GM12878 (cell line): Measurements from ENCODE around the gene GOLGA2. TPM values are rescaled to one million over a fixed set of nuclear protein-coding genes. Genes with fewer than 3 reads are reported as not detected.

Experiments
- ATAC-seq: fragments of 200-7000 bp; cut with Tn5 transposase; 3 replicates; pipeline ENCODE4 v1.9.1; 2020; ENCODE audit warnings: mild to moderate bottlenecking, moderate library complexity
- BruUV-seq: library from RNA; stranded (reverse); fragments of 400-500 nt; replicated peaks from 2 replicates; lab custom pipeline; 2021; lab: Mats Ljungman, UMichigan
- CTCF ChIA-PET: fragments of 300-600 bp; sonication (Branson Sonifier 250); formaldehyde crosslinking; extraction: SDS; loops from one replicate; lab custom pipeline; 2021; ENCODE audit warnings: inconsistent platforms; lab: Yijun Ruan, JAX
- POLR2A ChIA-PET: fragments of 350-600 bp; formaldehyde crosslinking; extraction: SDS; loops from one replicate; lab custom pipeline; 2021; ENCODE audit warnings: inconsistent platforms; lab: Charles Lee
- RAD21 ChIA-PET: fragments of 300-600 bp; sonication (Branson Sonifier 250); formaldehyde crosslinking; loops from one replicate; lab custom pipeline; 2023; ENCODE audit warnings: antibody characterized with exemption; ENCODE audit not compliant: unreplicated experiment; lab: Charles Lee
- SMC1A ChIA-PET: fragments of 300-600 bp; sonication (Branson Sonifier 250); formaldehyde crosslinking; loops from one replicate; lab custom pipeline; 2023; ENCODE audit not compliant: unreplicated experiment, uncharacterized antibody; lab: Charles Lee
- DNase-seq: peaks from one replicate; pipeline ENCODE4 v3.0.0-alpha.2; 2011; ENCODE audit warnings: low read depth, low spot score
- FAIRE-seq: peaks from 3 replicates; lab custom pipeline; 2011; peaks lifted over from hg19 to GRCh38; lab: Jason Lieb, UNC
- H2AFZ ChIP-seq: 2 replicates; pipeline ENCODE4 v1.6.0; 2011; ENCODE audit warnings: low read depth, low read length, control low read depth; ENCODE audit not compliant: control insufficient read depth
- H3K27ac ChIP-seq: 2 replicates; pipeline ENCODE4 v1.5.1; 2011; ENCODE audit warnings: control low read depth; ENCODE audit not compliant: control insufficient read depth, insufficient read depth
- H3K27me3 ChIP-seq, 2 experiments: replicated peaks in 1 of 2; 2 replicates each; pipeline versions ENCODE4 v1.6.0 to v1.6.1; 2011; ENCODE audit warnings: low read length in 1 of 2; ENCODE audit not compliant: control insufficient read depth in 2 of 2, insufficient read depth in 2 of 2
- H3K36me3 ChIP-seq, 2 experiments: 2 replicates each; pipeline ENCODE4 v1.5.1; 2011; ENCODE audit warnings: low read length in 1 of 2; ENCODE audit not compliant: control insufficient read depth in 2 of 2, insufficient read depth in 2 of 2
- H3K4me1 ChIP-seq: 2 replicates; pipeline ENCODE4 v1.6.1; 2011; ENCODE audit warnings: mild to moderate bottlenecking, low read length, moderate library complexity, mixed read lengths; ENCODE audit not compliant: control insufficient read depth, insufficient read depth
- H3K4me2 ChIP-seq: 2 replicates; pipeline ENCODE4 v1.6.0; 2011; ENCODE audit warnings: control low read depth; ENCODE audit not compliant: control insufficient read depth, insufficient read depth
- H3K4me3 ChIP-seq: fragments of 200-600 bp; sonication (generic); 2 replicates; pipeline ENCODE4 v1.5.1; 2016
- H3K79me2 ChIP-seq: 2 replicates; pipeline ENCODE4 v1.6.0; 2011; ENCODE audit warnings: low read length; ENCODE audit not compliant: control insufficient read depth, insufficient read depth
- H3K9ac ChIP-seq: 2 replicates; pipeline ENCODE4 v1.8.0; 2011; ENCODE audit warnings: low read length, control low read depth, mixed read lengths; ENCODE audit not compliant: control insufficient read depth, insufficient read depth
- H3K9me3 ChIP-seq: replicated peaks from 3 replicates; pipeline ENCODE4 v1.5.1; 2011; ENCODE audit warnings: mild to moderate bottlenecking, low read length; ENCODE audit not compliant: control insufficient read depth, insufficient read depth
- H4K20me1 ChIP-seq: 2 replicates; pipeline ENCODE4 v1.6.0; 2011; ENCODE audit not compliant: control insufficient read depth, insufficient read depth
- CEBPB ChIP-seq, 2 experiments: fragments of 150-350 bp in 1 of 2; IDR thresholded peaks; 2 replicates each; pipeline ENCODE4 v1.6.1; 2012 to 2014; ENCODE audit warnings: low read depth in 2 of 2, low read length in 2 of 2, borderline replicate concordance in 1 of 2, inconsistent platforms in 1 of 2
- HDAC2 ChIP-seq: fragments of 200-600 bp; sonication (generic); IDR thresholded peaks from 2 replicates; pipeline ENCODE4 v1.6.1; 2017
- IRF3 ChIP-seq: fragments of 450-650 bp; IDR thresholded peaks from 2 replicates; pipeline ENCODE4 v1.6.1; 2014; ENCODE audit warnings: mild to moderate bottlenecking
- MYC ChIP-seq: IDR thresholded peaks from 2 replicates; pipeline ENCODE4 v1.6.1; 2011; ENCODE audit warnings: mild to moderate bottlenecking, low read length, moderate library complexity, inconsistent platforms; ENCODE audit not compliant: insufficient read depth, insufficient replicate concordance, insufficient read length, severe bottlenecking
- POLR2A ChIP-seq: IDR thresholded peaks from 2 replicates; pipeline ENCODE4 v1.6.1; 2011; ENCODE audit warnings: low read depth, mild to moderate bottlenecking, low read length
- SRF ChIP-seq, 2 experiments: IDR thresholded peaks; 2 replicates each; pipeline ENCODE4 v1.6.1; 2011; ENCODE audit warnings: low read depth in 2 of 2, low read length in 2 of 2, mild to moderate bottlenecking in 1 of 2, moderate library complexity in 1 of 2
- SUPT20H ChIP-seq: IDR thresholded peaks from 2 replicates; pipeline ENCODE4 v1.6.1; 2011; ENCODE audit warnings: low read depth, mild to moderate bottlenecking, low read length, moderate library complexity, borderline replicate concordance; ENCODE audit not compliant: control insufficient read depth
- USF1 ChIP-seq: IDR thresholded peaks from 2 replicates; pipeline ENCODE4 v1.6.1; 2011; ENCODE audit warnings: borderline replicate concordance, low read depth, mild to moderate bottlenecking, moderate library complexity, mixed read lengths, low read length; ENCODE audit not compliant: insufficient read depth; ENCODE audit errors: extremely low read length
- ZZZ3 ChIP-seq: IDR thresholded peaks from 2 replicates; pipeline ENCODE4 v1.6.1; 2011; ENCODE audit warnings: low read depth; ENCODE audit not compliant: control insufficient read depth, insufficient read length
- WGBS: methylation state at CpG from one replicate; pipeline ENCODE4 v1.1.6; 2016; ENCODE audit warnings: low lambda C conversion rate; ENCODE audit not compliant: insufficient replicate concordance, insufficient coverage; ENCODE audit errors: missing lambda C conversion rate; 5-methylcytosine and 5-hydroxymethylcytosine counted together
- in situ Hi-C: fragments of 300-500 bp; cut with MboI; formaldehyde crosslinking; loops from 9 replicates; pipeline ENCODE4 v1.14.3; 2018; ENCODE audit warnings: mixed read lengths
- intact Hi-C: fragments of 100-400 bp; cut with micrococcal nuclease; formaldehyde crosslinking; loops from one replicate; pipeline ENCODE4 v1.14.2; 2022; ENCODE audit not compliant: unreplicated experiment
- polyA plus RNA-seq, 11 experiments: library from polyadenylated mRNA; depleted of rRNA in 4 of 11; unstranded in 6 of 11; stranded (reverse) in 5 of 11; fragments of >200 nt; fragmentation: Nextera tagmentation in 4 of 11; fragmentation: Illumina TruSeq in 1 of 11; extraction: Ambion mirVana in 4 of 11; extraction: Trizol in 1 of 11; gene quantifications; 1 replicate in 1 of 11; 2 replicates in 10 of 11; pipeline versions ENCODE4 v1.2.1 to v1.2.3, GENCODE V29; 2011 to 2016; ENCODE audit warnings: inconsistent platforms in 2 of 11, missing spikeins in 2 of 11, low read depth in 1 of 11
- total RNA-seq, 4 experiments: library from RNA; depleted of rRNA in 3 of 4; stranded (reverse); fragments of >200 nt in 3 of 4; fragmentation: Illumina TruSeq in 1 of 4; extraction: Trizol in 1 of 4; gene quantifications; 2 replicates each; pipeline versions ENCODE4 v1.2.1 to v1.2.3, GENCODE V29; 2013 to 2021

GOLGA2 gene
- total and polyA plus RNA-seq, 10 of the 15 experiments (the other 5 are each of a cell fraction or from before 2014, with no cell fraction given) = 5.9 to 32.6 (median 19.7) TPM

DNA sequence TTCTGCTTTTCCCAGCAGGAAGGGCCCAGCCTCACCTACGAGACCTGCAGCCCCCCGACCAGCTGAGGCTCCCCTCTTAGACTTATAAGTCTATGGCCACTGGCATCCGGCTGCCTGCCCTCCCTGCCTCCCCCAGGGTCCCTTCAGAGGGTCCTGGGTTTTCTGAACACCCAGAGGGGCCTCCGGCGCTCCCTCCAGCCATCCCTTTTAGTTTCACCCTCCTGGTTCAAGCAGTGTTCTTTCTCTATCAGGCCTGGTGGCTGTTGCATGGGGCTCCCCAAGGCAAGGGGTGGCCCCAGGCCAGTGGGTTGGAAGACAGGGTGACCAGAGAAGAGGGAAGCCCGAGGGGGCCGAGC lies 21.8 kb downstream of the GOLGA2 start:
- no peak overlapping the region for H3K4me3 ChIP-seq
- no peak overlapping the region for H3K4me2 ChIP-seq
- no peak overlapping the region for H3K9ac ChIP-seq
- no peak for DNase-seq
- no peak for ATAC-seq
- FAIRE-seq = no peak
- H3K36me3 ChIP-seq = peaks cover 3 to 8% of the 10 kb centered on the region in 2 experiments; a peak in 3 of 4 replicates
- H2AFZ ChIP-seq = no peak overlapping the region
- H4K20me1 ChIP-seq = no peaks in the 10 kb centered on the region
- CTCF ChIA-PET = interaction anchor here (1.9 kb wide), 1 partner anchor 19 kb away, joined by 11 read pairs; no protein-coding TSS in a partner anchor
- H3K27ac ChIP-seq = no peak overlapping the region
- BruUV-seq = no TSS peak
- SMC1A ChIA-PET = no interaction called here
- H3K9me3 ChIP-seq = no peaks in the 10 kb centered on the region
- in situ Hi-C loops (no loop called here), intact Hi-C loops (no loop called here)
- RAD21 ChIA-PET = no interaction called here
- H3K4me1 ChIP-seq = no peaks in the 10 kb centered on the region
- 61% methylated on average over 7 of the region's 7 CpGs for WGBS
- no peaks in the 10 kb centered on the region for H3K79me2 ChIP-seq
- POLR2A ChIA-PET = interaction anchor here (0.9 kb wide), 1 partner anchor 22 kb away, joined by 3 read pairs; the partner anchor contains the start of genes GOLGA2 and SWI5
- peaks cover 0 to 3% of the 10 kb centered on the region in 2 experiments; a peak in 2 of 4 replicates for H3K27me3 ChIP-seq
- TF ChIP-seq HDAC2 = no peak
- no peak for TF ChIP-seq SRF (IDR thresholded peaks at IDR 0.05; ENCODE audit: low read depth in 2 of 2, low read length in 2 of 2)
- no peak for TF ChIP-seq CEBPB (IDR thresholded peaks at IDR 0.05; ENCODE audit: borderline replicate concordance in 1 of 2, low read depth in 2 of 2, low read length in 2 of 2)
- TF ChIP-seq USF1 = no peak
- TF ChIP-seq ZZZ3 = no peak
- no peak for TF ChIP-seq SUPT20H
- TF ChIP-seq MYC = no peak
- no peak for TF ChIP-seq IRF3
- TF ChIP-seq POLR2A = no peak
